SIG-M5 treated with dmso at 0.1 percent for 504 hours (cell line): Measurements from ENCODE around the gene KIF1A.
A peak's percentile ranks its signal among the peaks of the same experiment; 100 is the strongest.
"Not testable (repeated sequence)": the region's sequence is repeated elsewhere in the genome, so short reads cannot be mapped to it uniquely, and the experiment has no call there.

ENCODE experiments used
- DNase-seq: peaks from one replicate; lab custom pipeline; 2025; ENCODE audit not compliant: unreplicated experiment; lab: John Stamatoyannopoulos, UW

Gene KIF1A

GRCh38 chr2:240846873-240847595 lies 27.0 kb upstream of the KIF1A start:
- no peak for DNase-seq

- not testable (repeated sequence) for DNase-seq
These were observed 26.3 kb upstream of the KIF1A start for GRCh38 chr2:240846309-240846708.

GRCh38 chr2:240840435-240841060 lies 20.5 kb upstream of the KIF1A start:
- DNase-seq = peak; percentile 25

- DNase-seq = no peak
These were observed 19.4 kb upstream of the KIF1A start for GRCh38 chr2:240839152-240840143.

GRCh38 chr2:240837621-240838020 lies 17.6 kb upstream of the KIF1A start:
- DNase-seq = no peak

- no peak for DNase-seq
These were observed 16.9 kb upstream of the KIF1A start for GRCh38 chr2:240836781-240837467.

- no peak for DNase-seq
These were observed 15.5 kb upstream of the KIF1A start for GRCh38 chr2:240835528-240835927.

GRCh38 chr2:240834377-240834975 lies 14.5 kb upstream of the KIF1A start:
- no peak for DNase-seq

GRCh38 chr2:240833724-240834285 lies 13.8 kb upstream of the KIF1A start:
- DNase-seq = no peak

- no peak for DNase-seq
These were observed 13.0 kb upstream of the KIF1A start for GRCh38 chr2:240832921-240833494.

GRCh38 chr2:240832205-240832727 lies 12.2 kb upstream of the KIF1A start:
- DNase-seq = peak; percentile 75

GRCh38 chr2:240831594-240832204 lies 11.7 kb upstream of the KIF1A start:
- no peak for DNase-seq

GRCh38 chr2:240825476-240825875 lies 5.5 kb upstream of the KIF1A start:
- no peak for DNase-seq

GRCh38 chr2:240823449-240824336 lies 3.7 kb upstream of the KIF1A start:
- DNase-seq = no peak

- DNase-seq = no peak
These were observed 2.3 kb upstream of the KIF1A start for GRCh38 chr2:240822280-240822847.

- DNase-seq = no peak
These were observed 1.4 kb upstream of the KIF1A start for GRCh38 chr2:240821429-240821778.

GRCh38 chr2:240820607-240821428 lies 799 bp upstream of the KIF1A start:
- no peak for DNase-seq
